Stomach smooth muscle (tissue), 2 donors: ENCODE data around the gene USP21.
"Not testable (repeated sequence)": the region's sequence is repeated elsewhere in the genome, so short reads cannot be mapped to it uniquely, and the experiment has no call there.

Experiments
- H3K27ac ChIP-seq: one replicate; pipeline ENCODE4 v1.7.0; 2013; ENCODE audit warnings: mild to moderate bottlenecking, low read length, inconsistent platforms
- H3K27me3 ChIP-seq, 2 donors: one replicate each; pipeline ENCODE4 v1.7.0; 2013; ENCODE audit warnings: low read length in 2 of 2; ENCODE audit not compliant: insufficient read depth in 2 of 2, control insufficient read depth in 1 of 2
- H3K36me3 ChIP-seq, 2 donors: one replicate each; pipeline ENCODE4 v1.7.0; 2013; ENCODE audit warnings: low read length in 2 of 2; ENCODE audit not compliant: control insufficient read depth in 2 of 2, insufficient read depth in 2 of 2
- H3K4me1 ChIP-seq: one replicate; pipeline ENCODE4 v1.7.0; 2013; ENCODE audit warnings: low read length; ENCODE audit not compliant: control insufficient read depth, insufficient read depth
- H3K4me3 ChIP-seq, 2 donors: one replicate each; pipeline ENCODE4 v1.7.0; 2013; ENCODE audit warnings: low read length in 2 of 2
- H3K9ac ChIP-seq, 2 donors: one replicate each; pipeline ENCODE4 v1.7.0; 2013; ENCODE audit warnings: low read length in 2 of 2, mild to moderate bottlenecking in 1 of 2
- H3K9me3 ChIP-seq, 2 donors: one replicate each; pipeline ENCODE4 v1.7.0; 2013; ENCODE audit warnings: low read length in 2 of 2; ENCODE audit not compliant: control insufficient read depth in 2 of 2
- donor health status: healthy.
- donor health status: Pancreatic carcinoma.

USP21 gene

DNA sequence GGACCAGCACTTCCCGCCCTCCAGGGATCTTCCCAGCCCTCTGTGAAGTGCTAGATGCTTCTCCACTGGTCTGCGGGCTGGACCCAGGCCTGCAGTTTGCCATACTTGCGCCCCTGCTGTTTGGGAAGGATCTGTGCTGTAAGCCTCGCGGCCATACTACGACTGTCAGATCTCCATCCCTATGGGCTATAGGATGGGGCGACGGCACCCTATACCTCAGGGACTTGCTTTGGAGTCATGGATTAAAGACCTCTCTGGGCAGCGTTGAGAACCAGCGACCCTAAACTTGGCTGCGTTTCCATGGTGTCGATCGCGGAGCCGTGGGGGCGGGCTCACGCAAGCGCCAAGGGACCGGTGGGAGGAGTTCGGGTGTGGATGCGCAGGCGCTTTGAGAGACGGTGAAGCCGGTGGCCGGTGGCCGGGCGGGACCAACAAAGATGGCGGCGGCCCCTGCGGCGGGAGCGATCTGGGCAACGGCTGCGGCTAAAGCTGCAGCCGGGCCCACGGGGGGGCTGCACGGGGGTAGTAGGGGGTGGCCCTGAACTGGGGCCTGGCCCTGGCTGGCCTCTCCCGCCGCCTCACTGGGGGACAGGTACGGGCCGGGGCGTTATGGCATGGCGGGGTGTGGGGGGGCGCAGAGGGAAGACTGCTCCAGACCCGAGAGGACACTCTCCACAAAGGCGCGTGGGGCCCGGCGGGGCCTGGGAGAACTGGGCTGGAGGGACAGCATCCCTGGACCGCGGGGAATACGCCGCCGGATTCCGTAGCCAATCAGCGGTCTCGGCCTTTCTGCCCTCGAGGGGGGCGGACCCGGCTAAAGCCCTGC is at the start of gene USP21:
USP21 (plus strand) TSS at position 414 of the 826 bp plus-strand sequence. CDS start 1,141 bp downstream, outside the sequence.
- H3K9ac ChIP-seq = peak within 1 kb of the TSS; percentile 87 to 89
- H3K9me3 ChIP-seq = no peaks in the 10 kb centered on the region
- H3K27me3 ChIP-seq = no peaks in the 10 kb centered on the region
- peak within 1 kb of the TSS; percentile 83 for H3K27ac ChIP-seq
- peaks cover 34% of the 10 kb centered on the region for H3K4me1 ChIP-seq
- peaks cover 9 to 38% of the 10 kb centered on the region in 2 donors for H3K36me3 ChIP-seq
- H3K4me3 ChIP-seq = peak within 1 kb of the TSS; percentile 90 to 97

- H3K4me1 ChIP-seq = peaks cover 4% of the 10 kb centered on the region
- H3K9ac ChIP-seq = no peak overlapping the region
- H3K9me3 ChIP-seq = no peaks in the 10 kb centered on the region
- H3K4me3 ChIP-seq = no peak overlapping the region
- no peaks in the 10 kb centered on the region for H3K36me3 ChIP-seq
- no peaks in the 10 kb centered on the region for H3K27me3 ChIP-seq
- no peak overlapping the region for H3K27ac ChIP-seq
Measured at GRCh38 chr1:161111117-161111516, 48.2 kb upstream of the USP21 start.

DNA sequence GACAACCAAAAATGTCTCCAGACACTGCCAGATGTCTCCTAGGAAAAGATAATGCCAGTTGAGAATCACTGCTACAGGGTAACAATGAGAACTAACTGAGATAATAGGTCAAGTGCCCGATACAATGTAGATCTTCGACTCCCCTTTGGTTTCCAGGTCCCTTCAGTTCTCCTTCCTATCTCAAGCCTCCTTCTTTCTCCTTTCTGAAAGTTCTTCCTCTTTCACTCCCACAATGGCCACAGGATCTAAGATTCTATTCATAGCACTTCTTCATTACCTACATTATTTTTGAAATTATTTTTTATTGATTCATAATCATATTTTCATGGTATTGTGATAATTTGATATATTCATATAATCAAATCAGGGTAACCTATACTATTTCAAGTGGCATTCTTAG is 47.8 kb upstream of the USP21 start:
- Histone ChIP-seq H3K4me1 (peaks cover 8% of the 10 kb centered on the region), H3K9ac (no peak overlapping the region), H3K36me3 (no peaks in the 10 kb centered on the region), H3K9me3 (no peaks in the 10 kb centered on the region), H3K27ac (no peak overlapping the region), H3K27me3 (no peaks in the 10 kb centered on the region), H3K4me3 (no peak overlapping the region)

- Histone ChIP-seq H3K4me1 (peaks cover 20% of the 10 kb centered on the region), H3K27ac (no peak overlapping the region), H3K27me3 (no peaks in the 10 kb centered on the region)
Measured at GRCh38 chr1:161113915-161114314, 45.4 kb upstream of the USP21 start.

GRCh38 chr1:161114556-161114955 is 44.7 kb upstream of the USP21 start:
- Histone ChIP-seq H3K9me3 (no peaks in the 10 kb centered on the region), H3K27ac (no peak overlapping the region), H3K9ac (no peak overlapping the region), H3K36me3 (no peaks in the 10 kb centered on the region), H3K27me3 (no peaks in the 10 kb centered on the region), H3K4me3 (no peak overlapping the region), H3K4me1 (peaks cover 26% of the 10 kb centered on the region)

More at GRCh38 chr1:161113915-161114314, 45.4 kb upstream of the USP21 start:
- H3K4me3 ChIP-seq = no peak overlapping the region
- no peaks in the 10 kb centered on the region for H3K9me3 ChIP-seq
- no peak overlapping the region for H3K9ac ChIP-seq
- H3K36me3 ChIP-seq = no peaks in the 10 kb centered on the region

- H3K9ac ChIP-seq = no peak overlapping the region
- no peaks in the 10 kb centered on the region for H3K27me3 ChIP-seq
- no peak overlapping the region for H3K4me3 ChIP-seq
- H3K4me1 ChIP-seq = peaks cover 33% of the 10 kb centered on the region
- H3K9me3 ChIP-seq = no peaks in the 10 kb centered on the region
- H3K27ac ChIP-seq = no peak overlapping the region
- peaks cover 3 to 5% of the 10 kb centered on the region in 2 donors for H3K36me3 ChIP-seq
Measured at GRCh38 chr1:161115132-161115711, 44.1 kb upstream of the USP21 start.

GRCh38 chr1:161115961-161116360 is 43.3 kb upstream of the USP21 start:
- not testable (repeated sequence) for H3K27ac ChIP-seq, H3K27me3 ChIP-seq, H3K4me3 ChIP-seq, H3K9me3 ChIP-seq, H3K9ac ChIP-seq, H3K36me3 ChIP-seq
- peaks cover 36% of the 10 kb centered on the region for H3K4me1 ChIP-seq

DNA sequence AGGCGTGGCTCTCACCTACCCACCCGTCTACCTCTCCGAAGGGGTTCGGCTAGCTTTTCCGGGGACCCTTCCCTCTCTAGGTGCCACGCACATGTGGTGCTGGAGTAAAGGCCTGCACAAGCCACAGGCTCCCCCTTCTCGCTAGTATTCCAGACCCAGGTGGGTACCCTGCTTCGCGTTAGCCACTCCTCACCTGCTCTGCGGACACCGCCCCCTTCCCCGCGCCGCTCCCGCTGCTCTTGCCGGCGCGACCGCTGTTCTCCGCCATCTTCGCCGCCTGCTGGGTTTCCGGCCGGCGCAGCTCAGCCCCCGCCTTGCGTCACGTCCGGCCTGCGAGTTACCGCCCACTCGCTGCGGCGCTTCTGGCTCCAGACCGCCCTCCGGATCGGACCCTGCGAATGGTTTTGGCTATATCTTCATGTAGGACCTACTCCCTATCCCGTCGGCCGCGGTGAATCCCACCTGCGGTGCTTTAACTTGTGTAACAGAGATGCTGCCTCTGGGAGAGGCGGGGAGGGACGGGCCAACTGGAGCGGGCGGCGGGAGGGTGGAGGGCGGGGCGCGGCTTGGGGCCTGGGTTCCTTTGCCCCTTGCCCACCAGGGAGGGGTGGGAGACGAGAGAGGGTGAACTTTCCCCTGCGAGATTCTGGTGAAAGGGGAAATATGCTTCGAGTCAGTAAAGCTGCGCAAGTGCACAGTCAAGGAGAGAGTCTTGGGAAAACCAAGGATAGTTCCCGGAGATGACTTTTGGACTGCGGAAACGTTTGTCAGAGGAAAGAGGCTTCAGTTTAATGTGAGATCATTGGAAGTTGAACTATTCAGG is 41.3 kb upstream of the USP21 start, which contains the start of the genes NIT1 and PFDN2:
NIT1 (plus strand) TSS at position 347 of the 823 bp plus-strand sequence; CDS start at position 419, 72 bp downstream.
PFDN2 (minus strand) TSS at position 279 of the 823 bp plus-strand sequence; CDS start at position 268, 11 bp downstream.
- H3K4me3 ChIP-seq = peak within 1 kb of the TSS; percentile 99 to 100
- peaks cover 28% of the 10 kb centered on the region in 2 donors for H3K36me3 ChIP-seq
- H3K4me1 ChIP-seq = peaks cover 36% of the 10 kb centered on the region
- no peaks in the 10 kb centered on the region for H3K9me3 ChIP-seq
- H3K27ac ChIP-seq = peak within 1 kb of the TSS; percentile 91
- H3K27me3 ChIP-seq = no peaks in the 10 kb centered on the region
- H3K9ac ChIP-seq = peak within 1 kb of the TSS; percentile 98 to 99

- no peaks in the 10 kb centered on the region for H3K27me3 ChIP-seq
- H3K9me3 ChIP-seq = no peaks in the 10 kb centered on the region
- H3K27ac ChIP-seq = peak overlapping the region; percentile 91
- H3K9ac ChIP-seq = peak overlapping the region; percentile 98 to 99
- H3K4me3 ChIP-seq = peak overlapping the region; percentile 99 to 100
- peaks cover 37% of the 10 kb centered on the region in 2 donors for H3K36me3 ChIP-seq
- H3K4me1 ChIP-seq = peaks cover 36% of the 10 kb centered on the region
Measured at GRCh38 chr1:161119092-161119903, 40.0 kb upstream of the USP21 start.
